Stimulated activated effector memory CD8-positive, alpha-beta T cell treated with anti-CD3 and anti-CD28 coated beads, Interleukin-12 subunit alpha, Interleukin-12 subunit beta, amount 100 ng/mL, for 72 hours (primary cell): Measurements from ENCODE around the gene VAMP4.
"Not testable (repeated sequence)": the region's sequence is repeated elsewhere in the genome, so short reads cannot be mapped to it uniquely, and the experiment has no call there.

Source experiments
- ATAC-seq: fragments of 150-1000 bp; cut with Tn5 transposase; 2 replicates; pipeline ENCODE4 v1.10.0; 2021
- DNase-seq, 2 donors: peaks; one replicate each; pipeline ENCODE4 v3.0.0; 2021 to 2022; ENCODE audit warnings: low spot score in 2 of 2
- H3K27ac Mint-ChIP-seq: one replicate; pipeline ENCODE4 v1.8.0; 2022; ENCODE audit warnings: mild to moderate bottlenecking, mixed read lengths
- H3K36me3 Mint-ChIP-seq: one replicate; pipeline ENCODE4 v1.8.0; 2022; ENCODE audit warnings: mild to moderate bottlenecking, mixed read lengths
- H3K4me1 Mint-ChIP-seq: one replicate; pipeline ENCODE4 v1.8.0; 2022; ENCODE audit warnings: mixed read lengths
- H3K4me3 Mint-ChIP-seq: one replicate; pipeline ENCODE4 v1.8.0; 2022; ENCODE audit warnings: mild to moderate bottlenecking, mixed read lengths
- H3K9me3 Mint-ChIP-seq: one replicate; pipeline ENCODE4 v1.8.0; 2022; ENCODE audit warnings: mixed read lengths

Gene VAMP4

GRCh38 chr1:171683870-171684269 lies 58.0 kb downstream of the VAMP4 start:
- ATAC-seq (no peak), DNase-seq (no peak)
- no peaks in the 10 kb centered on the region for H3K4me1 Mint-ChIP-seq
- H3K27ac Mint-ChIP-seq, result no peak overlapping the region
- H3K9me3 Mint-ChIP-seq, result peaks cover 12% of the 10 kb centered on the region
- H3K36me3 Mint-ChIP-seq, result no peaks in the 10 kb centered on the region
- no peak overlapping the region for H3K4me3 Mint-ChIP-seq

GRCh38 chr1:171680339-171680738 lies 61.5 kb downstream of the VAMP4 start:
- Mint-ChIP-seq H3K36me3 (no peaks in the 10 kb centered on the region), H3K4me3 (no peak overlapping the region), H3K27ac (no peak overlapping the region), H3K9me3 (peaks cover 5% of the 10 kb centered on the region), H3K4me1 (no peaks in the 10 kb centered on the region)
- ATAC-seq, result no peak
- no peak for DNase-seq

DNA sequence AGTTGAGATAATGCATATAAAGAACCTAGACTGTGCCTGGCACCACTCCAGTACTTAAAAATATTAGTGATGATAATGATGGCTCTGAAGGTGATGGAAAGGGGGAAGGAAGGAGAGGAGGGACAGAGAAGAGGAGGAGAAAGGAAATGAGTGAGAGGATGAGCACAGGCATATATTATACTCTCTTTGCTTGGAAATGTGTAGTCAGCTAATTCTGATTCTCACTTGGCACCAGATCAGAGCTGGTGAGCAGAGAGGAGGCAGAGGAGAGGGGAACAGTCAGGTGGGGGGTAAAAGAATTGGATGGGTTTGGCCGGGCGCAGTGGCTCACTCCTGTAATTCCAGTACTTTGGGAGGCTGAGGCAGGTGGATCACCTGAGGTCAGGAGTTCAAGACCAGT lies 65.0 kb downstream of the VAMP4 start:
- Mint-ChIP-seq H3K27ac (no peak overlapping the region), H3K4me3 (no peak overlapping the region), H3K36me3 (no peaks in the 10 kb centered on the region), H3K9me3 (no peaks in the 10 kb centered on the region), H3K4me1 (no peaks in the 10 kb centered on the region)
- DNase-seq (no peak), ATAC-seq (no peak)

GRCh38 chr1:171674431-171675405 lies 67.1 kb downstream of the VAMP4 start:
- Mint-ChIP-seq H3K9me3 (no peaks in the 10 kb centered on the region), H3K4me1 (no peaks in the 10 kb centered on the region), H3K27ac (no peak overlapping the region), H3K4me3 (no peak overlapping the region), H3K36me3 (no peaks in the 10 kb centered on the region)
- ATAC-seq (no peak), DNase-seq (no peak)

- no peak for DNase-seq
These were observed 71.1 kb downstream of the VAMP4 start for GRCh38 chr1:171670739-171671138.

DNA sequence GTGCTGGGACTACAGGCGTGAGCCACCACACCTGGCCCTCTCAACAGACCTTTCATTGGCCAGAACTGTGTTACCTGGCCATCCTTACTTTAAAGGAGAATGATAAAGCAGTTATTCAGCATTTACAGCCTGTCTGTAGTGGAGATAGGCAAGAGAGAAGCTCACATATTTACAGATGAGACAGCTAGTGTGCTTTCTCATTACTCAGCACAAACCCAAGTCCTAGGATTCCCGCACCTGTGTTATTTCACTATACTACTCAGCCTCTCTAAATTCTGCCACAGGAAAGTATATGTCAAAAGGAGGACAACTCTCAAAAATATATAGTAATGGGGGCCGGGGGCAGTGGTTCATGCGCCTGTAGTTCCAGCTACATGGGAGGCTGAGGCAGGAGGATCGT lies 73.5 kb downstream of the VAMP4 start:
- ATAC-seq (no peak), DNase-seq (no peak)
- H3K9me3 Mint-ChIP-seq, result no peaks in the 10 kb centered on the region
- H3K4me1 Mint-ChIP-seq, result no peaks in the 10 kb centered on the region
- H3K4me3 Mint-ChIP-seq, result no peak overlapping the region
- H3K27ac Mint-ChIP-seq, result no peak overlapping the region
- no peaks in the 10 kb centered on the region for H3K36me3 Mint-ChIP-seq

More at GRCh38 chr1:171670739-171671138, 71.1 kb downstream of the VAMP4 start:
- Mint-ChIP-seq H3K27ac (no peak overlapping the region), H3K9me3 (no peaks in the 10 kb centered on the region), H3K4me3 (no peak overlapping the region), H3K36me3 (no peaks in the 10 kb centered on the region), H3K4me1 (no peaks in the 10 kb centered on the region)
- no peak for ATAC-seq

DNA sequence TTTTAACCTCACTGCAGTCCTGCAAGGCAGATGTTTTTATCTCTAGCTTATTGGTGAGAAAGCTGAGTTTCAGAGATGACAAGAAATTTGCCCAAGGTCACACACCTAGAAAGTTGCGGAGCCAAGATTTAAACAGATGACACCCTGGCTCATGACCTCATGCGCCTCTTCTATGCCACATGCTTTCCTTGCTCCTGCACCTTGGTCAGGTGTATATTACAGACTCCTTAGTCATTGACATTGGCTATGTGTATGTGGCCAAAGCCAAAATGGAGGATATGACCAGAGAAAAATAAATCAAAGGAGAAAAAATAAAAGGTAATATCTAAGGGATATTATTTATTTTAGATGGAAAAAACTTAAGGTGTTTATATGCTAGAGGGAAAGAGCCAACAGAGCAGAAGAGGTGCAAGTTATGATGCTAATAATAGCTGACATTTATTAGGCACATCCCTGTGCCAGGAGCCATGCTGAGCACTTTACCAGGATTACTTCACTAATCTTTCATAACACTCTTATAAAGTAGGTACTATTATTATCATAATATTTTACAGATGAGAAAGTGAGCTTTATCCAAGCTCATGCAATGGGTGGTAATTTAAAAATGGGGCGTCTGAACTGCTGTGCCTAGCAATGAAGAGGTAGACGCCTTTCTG lies 75.6 kb downstream of the VAMP4 start:
- Mint-ChIP-seq H3K9me3 (no peaks in the 10 kb centered on the region), H3K4me3 (no peak overlapping the region), H3K27ac (no peak overlapping the region), H3K36me3 (no peaks in the 10 kb centered on the region), H3K4me1 (no peaks in the 10 kb centered on the region)
- ATAC-seq (no peak), DNase-seq (no peak)

GRCh38 chr1:171664976-171665375 lies 76.9 kb downstream of the VAMP4 start:
- H3K4me1 Mint-ChIP-seq, result no peaks in the 10 kb centered on the region
- no peak overlapping the region for H3K4me3 Mint-ChIP-seq
- H3K9me3 Mint-ChIP-seq, result no peaks in the 10 kb centered on the region
- no peak overlapping the region for H3K27ac Mint-ChIP-seq
- DNase-seq (no peak), ATAC-seq (no peak)
- no peaks in the 10 kb centered on the region for H3K36me3 Mint-ChIP-seq

DNA sequence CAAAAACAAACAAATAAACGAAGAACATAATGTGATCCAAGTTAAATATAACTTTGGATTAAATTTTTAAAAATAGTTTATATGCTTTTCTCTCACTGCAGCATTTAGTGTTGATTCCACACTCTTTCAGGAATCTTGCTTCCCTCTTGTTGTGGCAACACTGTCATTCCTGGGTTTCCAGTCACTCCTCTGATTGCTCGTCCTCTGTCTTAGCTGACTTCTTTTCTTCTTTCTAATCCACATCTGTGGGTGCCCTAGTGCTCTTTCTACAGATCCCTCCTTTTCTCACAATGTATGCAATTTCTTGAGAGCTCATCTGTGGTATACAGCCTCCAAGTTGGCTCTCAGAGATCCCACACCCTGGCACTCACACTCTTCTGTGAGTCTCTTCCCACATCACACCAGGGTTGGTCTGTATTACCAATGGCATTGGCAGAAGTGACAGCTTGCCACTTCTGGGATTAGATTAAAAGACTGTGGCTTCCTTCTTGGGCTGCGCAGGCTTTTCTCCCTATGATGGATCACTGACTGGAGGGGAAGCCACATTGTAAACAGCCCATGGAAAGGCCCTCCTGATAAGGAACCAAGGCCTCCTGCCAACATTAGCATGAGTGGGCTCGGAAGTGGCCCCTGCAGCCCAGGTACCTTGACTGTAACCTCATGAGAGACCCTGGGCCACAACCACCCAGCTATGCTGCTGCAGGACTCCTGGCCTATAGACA lies 77.8 kb downstream of the VAMP4 start:
- no peak for ATAC-seq
- no peaks in the 10 kb centered on the region for H3K4me1 Mint-ChIP-seq
- H3K36me3 Mint-ChIP-seq, result no peaks in the 10 kb centered on the region
- H3K27ac Mint-ChIP-seq, result no peak overlapping the region
- H3K4me3 Mint-ChIP-seq, result no peak overlapping the region
- no peaks in the 10 kb centered on the region for H3K9me3 Mint-ChIP-seq
- DNase-seq, result no peak

GRCh38 chr1:171663036-171663853 lies 78.6 kb downstream of the VAMP4 start:
- Mint-ChIP-seq H3K4me1 (no peaks in the 10 kb centered on the region), H3K27ac (no peak overlapping the region), H3K9me3 (no peaks in the 10 kb centered on the region), H3K36me3 (no peaks in the 10 kb centered on the region), H3K4me3 (no peak overlapping the region)
- ATAC-seq (no peak), DNase-seq (no peak)

DNA sequence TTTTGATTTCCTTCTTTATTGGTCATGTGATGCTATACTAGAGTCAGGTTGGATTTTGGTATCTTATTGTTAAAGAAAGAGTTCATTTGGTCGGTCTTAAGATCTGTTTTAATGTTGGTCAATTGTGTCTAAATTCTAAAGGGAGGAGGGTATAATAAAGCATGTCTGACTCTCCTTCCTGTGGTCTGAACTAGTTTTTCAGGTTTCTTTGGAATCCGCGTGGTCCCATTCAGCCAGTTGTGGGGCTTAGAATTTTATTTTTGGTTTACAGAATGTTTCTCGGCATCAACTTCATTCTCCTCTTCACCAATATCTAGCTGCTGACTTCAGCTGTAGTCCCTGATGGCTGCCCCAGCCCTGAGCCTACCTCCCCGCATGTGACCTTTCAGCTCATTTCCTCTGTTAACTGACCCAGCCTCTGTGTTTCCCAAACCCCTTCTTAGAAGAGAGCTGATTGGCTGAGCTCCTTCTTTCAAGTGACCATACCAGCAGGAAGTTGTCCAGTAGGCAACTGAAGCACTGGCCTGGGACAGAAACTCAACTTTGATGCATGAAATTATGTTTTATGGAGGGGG lies 80.7 kb downstream of the VAMP4 start:
- H3K4me3 Mint-ChIP-seq, result no peak overlapping the region
- DNase-seq (no peak), ATAC-seq (no peak)
- no peak overlapping the region for H3K27ac Mint-ChIP-seq
- H3K4me1 Mint-ChIP-seq, result no peaks in the 10 kb centered on the region
- H3K36me3 Mint-ChIP-seq, result no peaks in the 10 kb centered on the region
- H3K9me3 Mint-ChIP-seq, result no peaks in the 10 kb centered on the region

GRCh38 chr1:171656206-171656605 lies 85.7 kb downstream of the VAMP4 start:
- not testable (repeated sequence) for H3K36me3 Mint-ChIP-seq, H3K4me3 Mint-ChIP-seq, DNase-seq, H3K9me3 Mint-ChIP-seq, H3K27ac Mint-ChIP-seq, ATAC-seq, H3K4me1 Mint-ChIP-seq

DNA sequence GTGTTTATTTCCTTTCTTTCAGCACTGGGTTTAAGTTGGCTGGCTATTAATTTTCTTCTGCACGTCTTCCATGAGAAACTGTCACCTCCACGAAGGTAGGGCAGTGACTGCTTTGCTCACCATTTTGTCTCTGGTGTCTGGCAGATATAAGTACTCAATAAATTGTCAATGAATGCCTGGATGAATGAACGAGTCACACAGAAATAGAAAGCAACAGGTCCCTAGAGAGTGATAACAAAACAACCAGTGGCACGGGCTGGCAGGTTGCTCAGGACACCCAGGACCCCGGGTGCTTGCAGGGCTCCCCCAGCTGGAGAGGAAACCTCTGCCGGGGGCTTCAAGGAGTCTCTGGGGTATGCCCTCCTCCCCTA lies 86.1 kb downstream of the VAMP4 start:
- Mint-ChIP-seq H3K9me3 (no peaks in the 10 kb centered on the region), H3K36me3 (no peaks in the 10 kb centered on the region), H3K27ac (no peak overlapping the region), H3K4me1 (peaks cover 10% of the 10 kb centered on the region), H3K4me3 (peak overlapping the region; percentile 49)
- no peak for ATAC-seq
- no peak for DNase-seq

GRCh38 chr1:171654942-171655745 lies 86.7 kb downstream of the VAMP4 start:
- H3K27ac Mint-ChIP-seq, result no peak overlapping the region
- peak overlapping the region; percentile 49 for H3K4me3 Mint-ChIP-seq
- no peaks in the 10 kb centered on the region for H3K9me3 Mint-ChIP-seq
- H3K36me3 Mint-ChIP-seq, result no peaks in the 10 kb centered on the region
- peaks cover 10% of the 10 kb centered on the region for H3K4me1 Mint-ChIP-seq
- ATAC-seq (peak; percentile 83), DNase-seq (peak; percentile 71 to 91)
